ENCODE measurements around the gene DDX60. TPM values are rescaled to one million over a fixed set of nuclear protein-coding genes. Genes with fewer than 3 reads are reported as not detected.

Gene DDX60, protein sequence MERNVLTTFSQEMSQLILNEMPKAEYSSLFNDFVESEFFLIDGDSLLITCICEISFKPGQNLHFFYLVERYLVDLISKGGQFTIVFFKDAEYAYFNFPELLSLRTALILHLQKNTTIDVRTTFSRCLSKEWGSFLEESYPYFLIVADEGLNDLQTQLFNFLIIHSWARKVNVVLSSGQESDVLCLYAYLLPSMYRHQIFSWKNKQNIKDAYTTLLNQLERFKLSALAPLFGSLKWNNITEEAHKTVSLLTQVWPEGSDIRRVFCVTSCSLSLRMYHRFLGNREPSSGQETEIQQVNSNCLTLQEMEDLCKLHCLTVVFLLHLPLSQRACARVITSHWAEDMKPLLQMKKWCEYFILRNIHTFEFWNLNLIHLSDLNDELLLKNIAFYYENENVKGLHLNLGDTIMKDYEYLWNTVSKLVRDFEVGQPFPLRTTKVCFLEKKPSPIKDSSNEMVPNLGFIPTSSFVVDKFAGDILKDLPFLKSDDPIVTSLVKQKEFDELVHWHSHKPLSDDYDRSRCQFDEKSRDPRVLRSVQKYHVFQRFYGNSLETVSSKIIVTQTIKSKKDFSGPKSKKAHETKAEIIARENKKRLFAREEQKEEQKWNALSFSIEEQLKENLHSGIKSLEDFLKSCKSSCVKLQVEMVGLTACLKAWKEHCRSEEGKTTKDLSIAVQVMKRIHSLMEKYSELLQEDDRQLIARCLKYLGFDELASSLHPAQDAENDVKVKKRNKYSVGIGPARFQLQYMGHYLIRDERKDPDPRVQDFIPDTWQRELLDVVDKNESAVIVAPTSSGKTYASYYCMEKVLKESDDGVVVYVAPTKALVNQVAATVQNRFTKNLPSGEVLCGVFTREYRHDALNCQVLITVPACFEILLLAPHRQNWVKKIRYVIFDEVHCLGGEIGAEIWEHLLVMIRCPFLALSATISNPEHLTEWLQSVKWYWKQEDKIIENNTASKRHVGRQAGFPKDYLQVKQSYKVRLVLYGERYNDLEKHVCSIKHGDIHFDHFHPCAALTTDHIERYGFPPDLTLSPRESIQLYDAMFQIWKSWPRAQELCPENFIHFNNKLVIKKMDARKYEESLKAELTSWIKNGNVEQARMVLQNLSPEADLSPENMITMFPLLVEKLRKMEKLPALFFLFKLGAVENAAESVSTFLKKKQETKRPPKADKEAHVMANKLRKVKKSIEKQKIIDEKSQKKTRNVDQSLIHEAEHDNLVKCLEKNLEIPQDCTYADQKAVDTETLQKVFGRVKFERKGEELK (N-terminal part only)
- polyA plus RNA-seq (2013, experiment 1 of 4), result 4.8 TPM
- 6.3 TPM for polyA plus RNA-seq (2013, experiment 2 of 4)
- polyA plus RNA-seq (2013, experiment 3 of 4), result 6.6 TPM
- 4.7 TPM for polyA plus RNA-seq (2013, experiment 4 of 4)

DNA sequence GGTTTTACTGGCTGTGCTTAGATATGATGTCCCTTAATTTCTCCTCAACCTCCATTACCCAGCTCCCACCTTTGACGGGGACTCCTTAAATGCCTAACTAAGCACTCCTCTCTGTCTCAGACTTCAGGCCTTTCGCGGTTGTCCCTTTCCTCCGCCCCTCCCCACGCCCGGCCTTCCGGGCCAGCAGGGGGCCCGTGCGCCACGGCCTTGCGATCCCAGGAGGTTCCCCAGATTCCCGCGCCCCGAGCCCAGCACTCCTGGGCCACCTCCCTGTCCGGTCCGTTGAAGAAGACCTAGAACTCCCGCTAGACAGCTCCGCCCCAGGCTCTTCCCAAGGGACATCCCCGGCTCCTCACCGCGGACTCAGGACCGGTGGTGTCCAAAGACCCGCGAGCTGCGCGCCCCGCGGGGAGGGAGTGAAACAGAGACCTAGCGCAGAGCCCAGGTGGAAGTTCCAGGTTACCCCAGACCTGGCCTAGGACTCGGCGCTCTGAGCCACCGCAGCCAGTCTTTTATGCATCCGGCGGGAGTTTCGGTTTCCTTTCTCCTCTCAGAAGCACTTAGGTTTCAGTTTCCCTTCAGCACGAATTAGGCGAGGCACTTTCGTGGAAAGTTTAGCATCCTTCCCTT is at the start of gene DDX60:
Gene DDX60 (minus strand): TSS at position 487 of the 630 bp plus-strand sequence. CDS start 7,493 bp downstream, outside the sequence.
- peak within 1 kb of the TSS; percentile 73 for H3K4me3 ChIP-seq (ENCODE audit: insufficient read depth, low read depth, low read length)
- H3K27ac ChIP-seq (ENCODE audit: insufficient read depth, low read depth, low read length, poor library complexity, severe bottlenecking), result no peak within 1 kb of the TSS
- WGBS, 2 experiments, result 1% methylated on average over 38 of the region's 38 CpGs
- no peaks in the 10 kb centered on the region for H3K9me3 ChIP-seq (ENCODE audit: control insufficient read depth, low read length)
- H3K4me1 ChIP-seq (ENCODE audit: control insufficient read depth, insufficient read depth, low read length), result no peaks in the 10 kb centered on the region
- no peaks in the 10 kb centered on the region for H3K36me3 ChIP-seq (ENCODE audit: control insufficient read depth, insufficient read depth, low read length)
- H3K27me3 ChIP-seq (ENCODE audit: control insufficient read depth, insufficient read depth, low read length, poor library complexity, severe bottlenecking), result no peaks in the 10 kb centered on the region

DNA sequence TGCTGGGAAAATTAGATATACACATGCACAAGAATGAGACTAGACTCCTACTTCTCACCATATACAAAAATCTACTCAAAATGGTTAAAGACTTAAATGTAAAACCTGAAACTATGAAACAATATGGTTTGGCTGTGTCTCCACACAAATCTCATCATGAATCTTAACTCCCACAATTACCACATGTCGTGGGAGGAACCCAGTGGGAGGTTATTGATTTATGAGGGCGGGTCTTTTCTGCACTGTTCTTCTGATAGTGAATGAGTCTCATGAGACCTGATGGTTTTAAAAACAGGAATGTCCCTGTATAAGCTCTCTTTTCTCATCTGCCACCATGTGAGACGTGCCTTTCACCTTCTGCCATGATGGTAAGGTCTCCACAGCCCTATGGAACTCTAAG is 48.5 kb upstream of the DDX60 start:
- Histone ChIP-seq H3K4me1 (ENCODE audit: control insufficient read depth, insufficient read depth, low read length) (no peaks in the 10 kb centered on the region), H3K27ac (ENCODE audit: insufficient read depth, low read depth, low read length, poor library complexity, severe bottlenecking) (no peak overlapping the region), H3K36me3 (ENCODE audit: control insufficient read depth, insufficient read depth, low read length) (no peaks in the 10 kb centered on the region), H3K27me3 (ENCODE audit: control insufficient read depth, insufficient read depth, low read length, poor library complexity, severe bottlenecking) (no peaks in the 10 kb centered on the region), H3K4me3 (ENCODE audit: insufficient read depth, low read depth, low read length) (no peak overlapping the region), H3K9me3 (ENCODE audit: control insufficient read depth, low read length) (no peaks in the 10 kb centered on the region)
- WGBS, 2 experiments, result 92 to 96% methylated on average over 3 of the region's 3 CpGs

DNA sequence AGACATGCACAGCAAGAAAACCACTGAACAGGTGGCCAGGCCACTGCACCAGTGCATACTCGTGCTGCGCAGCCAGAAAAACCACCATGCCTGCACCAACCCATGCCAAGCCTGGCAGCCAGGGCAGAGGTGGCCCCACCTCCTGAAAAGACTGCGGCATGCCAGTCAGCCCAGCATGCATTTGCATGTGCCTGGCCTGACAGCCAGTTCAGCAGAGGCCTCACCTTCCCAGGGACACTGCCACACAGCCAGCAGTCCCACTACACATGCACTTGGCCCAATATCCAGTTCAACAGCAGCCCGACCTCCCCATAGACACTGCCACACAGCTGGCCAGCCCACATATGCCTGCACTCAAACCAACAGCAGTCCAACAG is 43.5 kb upstream of the DDX60 start:
- Histone ChIP-seq H3K27me3 (ENCODE audit: control insufficient read depth, insufficient read depth, low read length, poor library complexity, severe bottlenecking) (no peaks in the 10 kb centered on the region), H3K4me1 (ENCODE audit: control insufficient read depth, insufficient read depth, low read length) (no peaks in the 10 kb centered on the region), H3K9me3 (ENCODE audit: control insufficient read depth, low read length) (no peaks in the 10 kb centered on the region), H3K27ac (ENCODE audit: insufficient read depth, low read depth, low read length, poor library complexity, severe bottlenecking) (no peak overlapping the region), H3K36me3 (ENCODE audit: control insufficient read depth, insufficient read depth, low read length) (no peaks in the 10 kb centered on the region), H3K4me3 (ENCODE audit: insufficient read depth, low read depth, low read length) (no peak overlapping the region)
- 70% methylated on average over 4 of the region's 4 CpGs for WGBS, 2 experiments

DNA sequence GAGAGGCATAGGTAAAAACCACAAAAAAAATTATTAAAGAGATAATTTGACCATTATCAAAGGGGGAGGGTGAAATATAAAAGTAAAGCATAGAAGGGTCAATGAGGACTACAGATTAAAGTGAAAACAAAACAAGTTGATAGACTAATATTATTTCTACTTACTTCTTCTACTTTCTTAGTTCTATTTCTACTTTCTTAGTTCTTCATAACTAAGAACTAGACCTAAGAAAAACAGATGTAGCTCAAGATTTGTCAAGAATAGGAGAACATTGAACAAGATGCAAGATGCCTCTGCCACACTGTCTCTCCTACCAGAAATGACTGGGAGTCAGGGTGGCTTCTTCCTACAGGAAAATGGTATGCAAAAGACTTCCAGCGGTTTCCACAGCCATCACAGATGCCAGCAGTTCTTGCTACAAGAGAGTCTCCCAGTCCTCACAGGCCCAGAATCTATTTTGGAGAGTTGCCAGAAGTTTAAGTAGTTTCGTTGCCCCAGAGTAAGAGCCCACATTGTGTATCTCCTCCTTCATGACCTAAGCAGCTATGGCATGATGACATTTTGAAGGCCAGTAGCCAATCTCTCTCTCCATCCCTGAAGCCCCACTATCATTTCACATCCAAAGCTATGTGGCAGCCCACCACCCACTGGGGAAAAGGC is 42.9 kb upstream of the DDX60 start:
- Histone ChIP-seq H3K4me3 (ENCODE audit: insufficient read depth, low read depth, low read length) (no peak overlapping the region), H3K36me3 (ENCODE audit: control insufficient read depth, insufficient read depth, low read length) (no peaks in the 10 kb centered on the region), H3K27me3 (ENCODE audit: control insufficient read depth, insufficient read depth, low read length, poor library complexity, severe bottlenecking) (no peaks in the 10 kb centered on the region), H3K27ac (ENCODE audit: insufficient read depth, low read depth, low read length, poor library complexity, severe bottlenecking) (no peak overlapping the region), H3K4me1 (ENCODE audit: control insufficient read depth, insufficient read depth, low read length) (no peaks in the 10 kb centered on the region), H3K9me3 (ENCODE audit: control insufficient read depth, low read length) (no peaks in the 10 kb centered on the region)
- WGBS, 2 experiments, result 93 to 97% methylated on average over 2 of the region's 2 CpGs

DNA sequence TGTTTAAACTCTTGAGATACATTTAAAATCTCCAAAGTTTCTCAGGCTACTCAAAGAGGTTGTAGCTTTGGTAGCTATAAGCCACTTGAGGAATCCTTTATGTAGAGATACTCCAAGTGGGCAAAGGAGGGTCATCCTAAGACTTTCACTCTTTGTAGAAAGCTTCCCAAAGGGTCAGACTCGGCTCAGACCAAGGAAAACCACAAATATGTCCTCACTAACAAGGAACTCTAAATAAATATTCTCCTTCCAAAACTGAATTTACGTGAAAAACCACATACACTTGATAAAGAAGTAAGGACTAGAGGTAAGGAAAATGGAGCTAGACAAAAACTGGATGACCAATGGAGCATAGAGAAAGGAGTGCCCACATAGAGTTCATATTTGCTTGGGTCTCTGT is 41.7 kb upstream of the DDX60 start:
- Histone ChIP-seq H3K27me3 (ENCODE audit: control insufficient read depth, insufficient read depth, low read length, poor library complexity, severe bottlenecking) (no peaks in the 10 kb centered on the region), H3K36me3 (ENCODE audit: control insufficient read depth, insufficient read depth, low read length) (no peaks in the 10 kb centered on the region), H3K4me3 (ENCODE audit: insufficient read depth, low read depth, low read length) (no peak overlapping the region), H3K9me3 (ENCODE audit: control insufficient read depth, low read length) (no peaks in the 10 kb centered on the region), H3K4me1 (ENCODE audit: control insufficient read depth, insufficient read depth, low read length) (no peaks in the 10 kb centered on the region), H3K27ac (ENCODE audit: insufficient read depth, low read depth, low read length, poor library complexity, severe bottlenecking) (no peak overlapping the region)
- WGBS, 2 experiments, result 72 to 91% methylated on average over 2 of the region's 2 CpGs

DNA sequence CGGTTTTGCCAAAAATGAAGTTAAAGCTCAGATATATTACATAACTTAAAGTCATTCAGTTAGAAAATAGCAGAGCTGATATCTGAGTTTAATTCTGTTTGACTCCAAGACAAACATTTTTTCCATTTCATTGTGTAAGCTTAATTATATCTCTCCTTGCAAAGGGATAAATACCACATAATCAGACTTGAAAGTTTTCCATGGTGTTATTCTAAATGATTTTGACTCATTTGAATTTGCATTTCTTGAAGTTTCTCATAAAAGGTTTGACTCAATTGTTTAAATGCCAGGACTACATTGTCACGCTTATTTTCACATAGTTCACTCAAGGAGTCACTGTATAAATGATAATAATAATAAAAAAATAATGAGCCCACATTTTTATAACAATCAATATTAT is 39.4 kb upstream of the DDX60 start:
- Histone ChIP-seq H3K27me3 (ENCODE audit: control insufficient read depth, insufficient read depth, low read length, poor library complexity, severe bottlenecking) (no peaks in the 10 kb centered on the region), H3K4me3 (ENCODE audit: insufficient read depth, low read depth, low read length) (no peak overlapping the region), H3K9me3 (ENCODE audit: control insufficient read depth, low read length) (no peaks in the 10 kb centered on the region), H3K27ac (ENCODE audit: insufficient read depth, low read depth, low read length, poor library complexity, severe bottlenecking) (no peak overlapping the region), H3K36me3 (ENCODE audit: control insufficient read depth, insufficient read depth, low read length) (no peaks in the 10 kb centered on the region), H3K4me1 (ENCODE audit: control insufficient read depth, insufficient read depth, low read length) (no peaks in the 10 kb centered on the region)
- WGBS, 2 experiments, result 0% methylated on average over 1 of the region's 2 CpGs; no CpG with 5 or more reads in 1 of the 2 experiments

DNA sequence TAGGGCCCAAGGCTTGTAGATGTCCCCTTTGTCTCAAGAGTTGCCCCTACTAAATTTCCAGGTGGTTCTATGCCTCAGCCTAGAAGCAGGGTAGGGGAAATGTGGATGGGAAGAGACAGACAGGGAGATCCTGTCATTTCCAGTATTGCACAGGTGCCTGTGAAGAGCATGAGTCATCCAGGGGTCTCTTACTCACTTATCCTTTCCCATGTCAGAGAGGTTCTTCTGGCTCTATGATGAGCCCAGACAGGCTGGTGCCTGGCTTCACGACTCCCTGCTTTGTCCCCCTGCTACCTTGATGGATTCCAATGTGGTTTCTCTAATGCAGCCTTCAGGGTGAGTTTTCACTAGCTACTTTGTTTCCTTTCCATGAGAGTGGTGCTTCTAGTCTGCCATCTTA is 35.2 kb upstream of the DDX60 start:
- Histone ChIP-seq H3K36me3 (ENCODE audit: control insufficient read depth, insufficient read depth, low read length) (no peaks in the 10 kb centered on the region), H3K27me3 (ENCODE audit: control insufficient read depth, insufficient read depth, low read length, poor library complexity, severe bottlenecking) (no peaks in the 10 kb centered on the region), H3K27ac (ENCODE audit: insufficient read depth, low read depth, low read length, poor library complexity, severe bottlenecking) (no peak overlapping the region), H3K4me3 (ENCODE audit: insufficient read depth, low read depth, low read length) (no peak overlapping the region), H3K9me3 (ENCODE audit: control insufficient read depth, low read length) (no peaks in the 10 kb centered on the region), H3K4me1 (ENCODE audit: control insufficient read depth, insufficient read depth, low read length) (no peaks in the 10 kb centered on the region)
- WGBS, 2 experiments, result 90 to 100% methylated on average over 1 of the region's 1 CpG

DNA sequence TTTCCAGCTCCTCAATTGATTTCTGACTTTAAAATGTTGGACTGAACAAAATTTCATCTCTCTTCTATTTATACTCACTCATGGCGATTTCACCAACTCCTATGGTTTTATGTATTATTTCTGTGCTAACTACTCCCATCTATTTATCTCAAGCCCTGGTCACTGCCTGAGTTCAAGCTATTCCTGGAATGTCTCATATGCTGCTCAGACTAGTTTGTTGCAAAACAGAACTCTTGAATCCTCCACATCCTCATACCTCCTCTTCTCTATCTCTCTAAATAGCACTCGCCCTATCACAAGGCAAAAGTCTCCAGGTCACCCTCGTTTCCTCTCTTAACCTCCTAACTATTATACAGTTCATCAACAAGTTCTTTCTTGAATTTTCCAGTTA is 19.0 kb upstream of the DDX60 start:
- no peaks in the 10 kb centered on the region for H3K9me3 ChIP-seq (ENCODE audit: control insufficient read depth, low read length)
- no peak overlapping the region for H3K27ac ChIP-seq (ENCODE audit: insufficient read depth, low read depth, low read length, poor library complexity, severe bottlenecking)
- WGBS, 2 experiments, result 95 to 96% methylated on average over 3 of the region's 3 CpGs
- H3K27me3 ChIP-seq (ENCODE audit: control insufficient read depth, insufficient read depth, low read length, poor library complexity, severe bottlenecking), result no peaks in the 10 kb centered on the region
- no peak overlapping the region for H3K4me3 ChIP-seq (ENCODE audit: insufficient read depth, low read depth, low read length)
- H3K4me1 ChIP-seq (ENCODE audit: control insufficient read depth, insufficient read depth, low read length), result no peaks in the 10 kb centered on the region
- no peaks in the 10 kb centered on the region for H3K36me3 ChIP-seq (ENCODE audit: control insufficient read depth, insufficient read depth, low read length)

DNA sequence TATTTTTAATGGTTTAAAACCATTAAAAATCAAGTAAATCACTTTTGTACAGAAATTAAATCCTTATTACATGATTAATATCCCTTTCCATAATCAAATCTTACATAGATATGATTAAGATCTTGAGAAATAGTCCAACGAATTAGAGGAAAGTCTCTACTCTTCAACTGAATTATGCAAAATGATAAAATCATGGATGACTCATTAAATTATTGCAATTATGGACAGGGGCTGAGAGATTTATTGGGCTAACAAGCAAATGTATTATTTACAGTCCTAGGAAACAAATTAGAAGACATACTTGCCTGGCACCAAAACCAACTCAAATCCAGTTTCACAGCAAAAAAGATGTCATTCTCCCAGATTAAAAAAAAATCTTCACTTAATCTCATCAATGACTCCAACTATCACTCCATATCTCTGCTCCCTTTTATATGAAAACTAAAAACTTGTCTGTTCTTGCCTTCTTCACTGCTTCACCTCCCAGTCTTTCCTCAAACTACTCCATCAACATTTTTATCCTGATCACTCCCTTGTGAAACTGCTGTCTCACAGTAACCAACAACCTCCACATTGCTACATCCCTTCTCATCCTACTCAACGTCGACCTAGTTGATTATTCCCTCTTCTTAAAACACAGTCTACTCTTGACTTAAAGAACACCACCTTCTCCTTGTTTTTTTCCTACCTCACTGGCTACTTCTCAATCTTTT is 18.4 kb upstream of the DDX60 start:
- H3K4me3 ChIP-seq (ENCODE audit: insufficient read depth, low read depth, low read length), result no peak overlapping the region
- H3K9me3 ChIP-seq (ENCODE audit: control insufficient read depth, low read length), result no peaks in the 10 kb centered on the region
- WGBS, 2 experiments, result 86 to 93% methylated on average over 2 of the region's 3 CpGs
- H3K27ac ChIP-seq (ENCODE audit: insufficient read depth, low read depth, low read length, poor library complexity, severe bottlenecking), result no peak overlapping the region
- H3K27me3 ChIP-seq (ENCODE audit: control insufficient read depth, insufficient read depth, low read length, poor library complexity, severe bottlenecking), result no peaks in the 10 kb centered on the region
- H3K36me3 ChIP-seq (ENCODE audit: control insufficient read depth, insufficient read depth, low read length), result no peaks in the 10 kb centered on the region
- no peaks in the 10 kb centered on the region for H3K4me1 ChIP-seq (ENCODE audit: control insufficient read depth, insufficient read depth, low read length)
